ENCODE results near the gene GIGYF1.
"Not testable (repeated sequence)": the region's sequence is repeated elsewhere in the genome, so short reads cannot be mapped to it uniquely, and the experiment has no call there.

The GIGYF1 gene

GRCh38 chr7:100694098-100694745 lies at the start of gene GIGYF1:
Gene GIGYF1, minus strand, starts transcription at chr7:100694250. Its CDS starts 6,012 bp downstream, at chr7:100688238.
- peak; percentile 79 for DNase-seq

- no peak for DNase-seq
Measured at GRCh38 chr7:100739934-100740333, 45.9 kb upstream of the GIGYF1 start.

- DNase-seq = no peak
Measured at GRCh38 chr7:100736671-100737070, 42.6 kb upstream of the GIGYF1 start.

- no peak for DNase-seq
Measured at GRCh38 chr7:100735730-100736129, 41.7 kb upstream of the GIGYF1 start.

GRCh38 chr7:100731937-100732636 lies 38.0 kb upstream of the GIGYF1 start:
- no peak for DNase-seq

- DNase-seq = no peak
Measured at GRCh38 chr7:100730136-100730800, 36.2 kb upstream of the GIGYF1 start.

- no peak for DNase-seq
Measured at GRCh38 chr7:100728196-100728595, 34.1 kb upstream of the GIGYF1 start.

- DNase-seq = no peak
Measured at GRCh38 chr7:100726996-100727761, 33.1 kb upstream of the GIGYF1 start.

GRCh38 chr7:100724364-100724763 lies 30.3 kb upstream of the GIGYF1 start:
- DNase-seq = not testable (repeated sequence)

- DNase-seq = no peak
Measured at GRCh38 chr7:100723732-100724275, 29.8 kb upstream of the GIGYF1 start.

GRCh38 chr7:100722480-100723212 lies 28.6 kb upstream of the GIGYF1 start:
- no peak for DNase-seq

GRCh38 chr7:100721505-100721812 lies 27.4 kb upstream of the GIGYF1 start:
- DNase-seq = no peak

- DNase-seq = no peak
Measured at GRCh38 chr7:100720671-100721504, 26.8 kb upstream of the GIGYF1 start.

- no peak for DNase-seq
Measured at GRCh38 chr7:100720279-100720670, 26.2 kb upstream of the GIGYF1 start, which contains the start of gene EPO. Gene EPO, plus strand, starts transcription at chr7:100720468. Its CDS starts 513 bp downstream, at chr7:100720981.

GRCh38 chr7:100719523-100720278 lies 25.7 kb upstream of the GIGYF1 start:
- DNase-seq = no peak

- DNase-seq = not testable (repeated sequence)
Measured at GRCh38 chr7:100717073-100717472, 23.0 kb upstream of the GIGYF1 start.

GRCh38 chr7:100714725-100715124 lies 20.7 kb upstream of the GIGYF1 start:
- no peak for DNase-seq

- no peak for DNase-seq
Measured at GRCh38 chr7:100711369-100711768, 17.3 kb upstream of the GIGYF1 start.

GRCh38 chr7:100710452-100710851 lies 16.4 kb upstream of the GIGYF1 start:
- no peak for DNase-seq

GRCh38 chr7:100708395-100708794 lies 14.3 kb upstream of the GIGYF1 start:
- DNase-seq = no peak

Data from activated CD4-positive, alpha-beta T cell treated with anti-CD3 and anti-CD28 coated beads, Interleukin-2, Interleukin-6, amounts not matched to agents 100 ng/mL and 50 ng/mL, durations not matched to agents 16 hours and 8 hours (primary cell).